Measurements from ENCODE around the gene C2orf15. TPM values are rescaled to one million over a fixed set of nuclear protein-coding genes. Genes with fewer than 3 reads are reported as not detected.

C2orf15 gene
- polyA plus RNA-seq, 1 experiment, result 0.14 TPM

DNA sequence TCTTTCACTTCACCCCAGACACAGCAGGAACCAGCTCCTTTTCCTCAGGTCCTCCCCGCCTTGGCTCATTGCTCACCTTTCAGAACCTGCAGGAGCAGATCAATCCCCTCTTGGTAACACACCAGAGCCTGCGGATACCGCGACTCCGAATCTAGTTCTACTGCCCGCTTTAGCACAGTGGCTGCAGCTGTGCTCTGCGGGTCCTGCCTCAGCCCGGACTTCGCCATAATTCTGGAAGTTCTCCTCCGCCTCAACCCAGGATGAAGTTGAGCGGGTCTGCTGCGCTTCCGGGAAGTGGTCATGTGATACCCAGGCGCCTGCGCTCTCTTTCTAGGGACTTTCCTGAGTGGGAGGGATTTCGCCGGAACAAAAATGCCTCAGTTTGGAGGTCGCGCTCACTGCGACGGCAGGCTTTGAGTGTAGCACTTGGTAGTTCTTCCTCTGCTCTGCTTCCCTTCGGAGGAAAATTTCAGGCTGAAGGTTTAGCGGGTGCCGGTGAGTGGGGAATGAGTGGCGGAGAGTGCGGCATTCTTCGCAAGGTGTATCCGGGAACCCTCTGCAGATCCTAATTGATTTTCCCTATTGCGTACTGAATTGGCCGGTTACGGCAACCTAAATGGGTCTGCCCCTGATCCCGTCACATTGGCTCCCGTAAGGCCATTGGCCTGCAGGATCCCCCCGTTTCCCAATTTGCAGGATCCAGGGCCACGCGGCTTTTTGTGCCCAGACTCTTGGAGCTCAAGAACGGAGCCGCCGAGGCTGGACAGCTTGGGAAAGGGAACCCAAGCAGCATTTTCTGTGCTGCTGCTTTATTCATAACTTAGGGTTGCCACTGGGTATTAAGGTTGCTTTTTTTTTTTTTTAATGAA is 39.5 kb downstream of the C2orf15 start, which contains the start of the genes MITD1 and MRPL30:
TSS of gene MITD1 (minus strand) at position 304 of the 869 bp plus-strand sequence. CDS start at position 227, 77 bp downstream.
TSS of gene MRPL30 (plus strand) at position 430 of the 869 bp plus-strand sequence. CDS start 5,020 bp downstream, outside the sequence.
- DNase-seq (ENCODE audit: low read depth, low spot score), result peak; percentile 89
- POLR2A ChIA-PET, result interaction anchor here (0.6 to 1.2 kb wide), 6 partner anchors 9 to 236 kb away, joined by 3 to 13 read pairs (median 4); partner anchors contain the start of genes EIF5B, LIPT1, TSGA10 and TXNDC9
- H3K27me3 ChIP-seq (ENCODE audit: control insufficient read depth, insufficient read depth, low read length), result no peaks in the 10 kb centered on the region
- TF ChIP-seq, protein P1, sequence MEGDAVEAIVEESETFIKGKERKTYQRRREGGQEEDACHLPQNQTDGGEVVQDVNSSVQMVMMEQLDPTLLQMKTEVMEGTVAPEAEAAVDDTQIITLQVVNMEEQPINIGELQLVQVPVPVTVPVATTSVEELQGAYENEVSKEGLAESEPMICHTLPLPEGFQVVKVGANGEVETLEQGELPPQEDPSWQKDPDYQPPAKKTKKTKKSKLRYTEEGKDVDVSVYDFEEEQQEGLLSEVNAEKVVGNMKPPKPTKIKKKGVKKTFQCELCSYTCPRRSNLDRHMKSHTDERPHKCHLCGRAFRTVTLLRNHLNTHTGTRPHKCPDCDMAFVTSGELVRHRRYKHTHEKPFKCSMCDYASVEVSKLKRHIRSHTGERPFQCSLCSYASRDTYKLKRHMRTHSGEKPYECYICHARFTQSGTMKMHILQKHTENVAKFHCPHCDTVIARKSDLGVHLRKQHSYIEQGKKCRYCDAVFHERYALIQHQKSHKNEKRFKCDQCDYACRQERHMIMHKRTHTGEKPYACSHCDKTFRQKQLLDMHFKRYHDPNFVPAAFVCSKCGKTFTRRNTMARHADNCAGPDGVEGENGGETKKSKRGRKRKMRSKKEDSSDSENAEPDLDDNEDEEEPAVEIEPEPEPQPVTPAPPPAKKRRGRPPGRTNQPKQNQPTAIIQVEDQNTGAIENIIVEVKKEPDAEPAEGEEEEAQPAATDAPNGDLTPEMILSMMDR (IDR thresholded peaks at IDR 0.05; ENCODE audit: low read depth, low read length), result no peak
- H3K9me3 ChIP-seq (ENCODE audit: control insufficient read depth, insufficient read depth, low read length), result no peaks in the 10 kb centered on the region
- CTCF ChIA-PET, result interaction anchor here (0.7 to 2.8 kb wide), 6 partner anchors 10 to 1080 kb away, joined by 3 to 21 read pairs (median 4); partner anchors contain the start of genes EIF5B and TXNDC9
- peak within 1 kb of the TSS; percentile 58 for H3K27ac ChIP-seq (ENCODE audit: low read depth, low read length)
- H3K4me3 ChIP-seq (ENCODE audit: low read depth, low read length), result peak within 1 kb of the TSS; percentile 99

DNA sequence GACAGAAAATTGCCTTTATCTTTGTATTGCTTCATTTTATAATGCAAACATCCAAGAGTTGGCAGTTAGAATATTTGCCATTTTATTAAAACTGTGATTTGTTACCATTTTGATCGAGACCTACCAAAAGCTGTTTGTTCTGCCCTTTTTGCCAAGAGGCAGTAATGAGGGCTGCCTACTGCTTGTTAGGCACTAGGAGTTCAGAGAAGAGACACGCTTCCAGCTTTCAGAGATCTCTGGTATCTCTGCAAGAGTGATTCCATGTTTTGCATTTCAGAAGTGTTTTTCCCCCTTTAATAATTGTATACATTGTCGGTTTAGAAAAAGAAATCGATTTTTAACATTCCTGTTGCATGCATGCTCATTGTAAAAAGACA is 40.1 kb downstream of the C2orf15 start:
- CTCF ChIA-PET, result interaction anchor here (0.7 to 2.8 kb wide), 3 partner anchors 155 to 1081 kb away, joined by 3 to 21 read pairs (median 3); partner anchors contain the start of genes EIF5B and TXNDC9

DNA sequence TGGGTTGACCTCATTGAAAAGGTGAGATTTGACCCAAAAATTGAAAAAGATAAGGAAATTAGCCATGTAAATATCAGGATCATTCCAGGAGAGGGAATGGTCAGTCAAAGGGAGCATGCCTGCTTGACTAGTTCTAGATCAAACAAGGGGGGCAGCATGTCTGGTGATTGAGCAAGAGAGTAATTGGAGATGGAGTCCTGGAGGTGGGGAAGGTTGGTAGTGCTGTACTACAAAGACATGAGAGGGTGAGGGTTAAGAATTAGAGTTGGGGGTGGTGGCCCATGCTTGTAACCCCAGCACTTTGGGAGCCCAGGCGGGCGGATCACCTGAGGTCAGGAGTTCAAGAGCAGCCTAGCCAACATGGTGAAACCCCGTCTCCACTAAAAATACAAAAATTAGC is 41.5 kb downstream of the C2orf15 start:
- no peak for DNase-seq (ENCODE audit: low read depth, low spot score)
- ChIA-PET CTCF (no interaction called here), POLR2A (no interaction called here)
- Histone ChIP-seq H3K27me3 (ENCODE audit: control insufficient read depth, insufficient read depth, low read length) (no peaks in the 10 kb centered on the region), H3K4me3 (ENCODE audit: low read depth, low read length) (no peak overlapping the region), H3K9me3 (ENCODE audit: control insufficient read depth, insufficient read depth, low read length) (no peaks in the 10 kb centered on the region), H3K27ac (ENCODE audit: low read depth, low read length) (no peak overlapping the region)
- TF ChIP-seq, protein P1 (IDR thresholded peaks at IDR 0.05; ENCODE audit: low read depth, low read length), result no peak

More for the DNA sequence above, 40.1 kb downstream of the C2orf15 start:
- H3K4me3 ChIP-seq (ENCODE audit: low read depth, low read length), result peak overlapping the region; percentile 99
- TF ChIP-seq, protein P1 (IDR thresholded peaks at IDR 0.05; ENCODE audit: low read depth, low read length), result no peak
- no peaks in the 10 kb centered on the region for H3K27me3 ChIP-seq (ENCODE audit: control insufficient read depth, insufficient read depth, low read length)
- no peaks in the 10 kb centered on the region for H3K9me3 ChIP-seq (ENCODE audit: control insufficient read depth, insufficient read depth, low read length)
- DNase-seq (ENCODE audit: low read depth, low spot score), result no peak
- H3K27ac ChIP-seq (ENCODE audit: low read depth, low read length), result peak overlapping the region; percentile 58
- POLR2A ChIA-PET, result interaction anchor here (0.6 to 1.2 kb wide), 4 partner anchors 8 to 235 kb away, joined by 4 to 13 read pairs (median 6); partner anchors contain the start of gene TXNDC9

DNA sequence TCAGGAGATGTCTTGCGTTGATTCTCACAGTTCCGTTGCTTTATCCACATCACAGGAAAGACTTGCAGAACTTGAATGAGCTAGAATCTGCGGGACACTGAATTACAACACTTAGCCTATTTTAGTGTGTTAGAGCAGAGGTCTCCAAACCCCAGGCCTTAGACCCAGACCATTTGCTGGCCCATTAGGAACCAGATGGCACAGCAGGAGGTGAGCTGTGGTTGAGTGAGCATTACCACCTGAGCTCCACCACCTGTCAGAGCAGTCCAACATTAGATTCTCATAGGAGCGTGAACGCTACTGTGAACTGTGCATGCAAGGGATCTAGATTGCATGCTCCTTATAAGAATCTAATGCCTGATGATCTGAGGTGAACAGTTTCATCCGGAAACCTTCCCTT is 43.3 kb downstream of the C2orf15 start:
- DNase-seq (ENCODE audit: low read depth, low spot score), result no peak
- TF ChIP-seq, protein P1 (IDR thresholded peaks at IDR 0.05; ENCODE audit: low read depth, low read length), result no peak
- Histone ChIP-seq H3K9me3 (ENCODE audit: control insufficient read depth, insufficient read depth, low read length) (no peaks in the 10 kb centered on the region), H3K27me3 (ENCODE audit: control insufficient read depth, insufficient read depth, low read length) (no peaks in the 10 kb centered on the region), H3K27ac (ENCODE audit: low read depth, low read length) (no peak overlapping the region), H3K4me3 (ENCODE audit: low read depth, low read length) (no peak overlapping the region)
- CTCF ChIA-PET, result interaction anchor here (1.1 kb wide), 1 partner anchor 153 kb away, joined by 4 read pairs; the partner anchor contains the start of gene EIF5B
- POLR2A ChIA-PET, result no interaction called here

DNA sequence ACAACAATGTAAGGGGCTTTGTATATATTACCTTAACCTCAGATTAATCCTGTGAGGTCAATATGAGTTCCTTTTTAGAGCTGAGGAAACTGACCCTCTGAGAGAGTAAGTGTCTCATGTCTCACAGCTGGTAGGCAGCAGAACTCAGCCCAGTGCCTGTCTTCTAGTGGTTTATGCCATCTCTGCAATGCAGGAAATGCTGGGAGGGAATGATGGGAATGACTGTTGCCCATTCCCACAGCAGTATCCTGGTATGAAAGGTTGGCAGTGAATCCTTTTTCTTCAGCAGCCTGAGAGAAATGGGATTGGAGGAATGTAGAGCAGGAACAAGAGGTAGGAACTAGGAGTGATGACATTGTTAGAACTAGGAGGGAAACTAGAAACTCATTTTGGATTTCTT is 45.5 kb downstream of the C2orf15 start:
- CTCF ChIA-PET, result no interaction called here
- DNase-seq (ENCODE audit: low read depth, low spot score), result no peak
- POLR2A ChIA-PET, result no interaction called here

More for the DNA sequence above, 45.5 kb downstream of the C2orf15 start:
- no peak overlapping the region for H3K27ac ChIP-seq (ENCODE audit: low read depth, low read length)
- H3K9me3 ChIP-seq (ENCODE audit: control insufficient read depth, insufficient read depth, low read length), result no peaks in the 10 kb centered on the region
- H3K4me3 ChIP-seq (ENCODE audit: low read depth, low read length), result no peak overlapping the region
- no peaks in the 10 kb centered on the region for H3K27me3 ChIP-seq (ENCODE audit: control insufficient read depth, insufficient read depth, low read length)
- TF ChIP-seq, protein P1 (IDR thresholded peaks at IDR 0.05; ENCODE audit: low read depth, low read length), result no peak

Measured in AG04450 (cell line).